Stomach (tissue), 4 donors: ENCODE data around the gene TMCC1.
"Not testable (repeated sequence)": the region's sequence is repeated elsewhere in the genome, so short reads cannot be mapped to it uniquely, and the experiment has no call there.

Source experiments
- CTCF ChIP-seq, 7 experiments: fragments of 450-650 bp in 4 of 7; fragments of 200-600 bp in 3 of 7; sonication (generic) in 3 of 7; IDR thresholded peaks; one replicate each; pipeline ENCODE4 v1.5.1; 2016 to 2019; ENCODE audit warnings: antibody characterized with exemption in 7 of 7, control low read depth in 2 of 7, mild to moderate bottlenecking in 1 of 7
- EP300 ChIP-seq: sonication (generic); formaldehyde crosslinking; IDR thresholded peaks from one replicate; pipeline ENCODE4 v1.6.1; 2017; ENCODE audit warnings: antibody characterized with exemption
- POLR2A ChIP-seq, 4 donors: fragments of 450-650 bp; IDR thresholded peaks; one replicate each; pipeline ENCODE4 v1.6.1; 2016; ENCODE audit warnings: antibody characterized with exemption in 4 of 4, control low read depth in 2 of 4, mild to moderate bottlenecking in 1 of 4, moderate library complexity in 1 of 4
- POLR2AphosphoS5 ChIP-seq, 3 donors: sonication (generic); formaldehyde crosslinking; IDR thresholded peaks; one replicate each; pipeline ENCODE4 v1.6.1; 2016; ENCODE audit warnings: antibody characterized with exemption in 3 of 3

- not testable (repeated sequence) for TF ChIP-seq POLR2A (IDR thresholded peaks at IDR 0.05); CTCF (IDR thresholded peaks at IDR 0.05); POLR2AphosphoS5 (IDR thresholded peaks at IDR 0.05); EP300
Observed at GRCh38 chr3:129901272-129901671, 7.8 kb upstream of the TMCC1 start.
